Activated T-helper 17 cell treated with anti-CD3 and anti-CD28 coated beads, Interleukin-2, amount 50 U/mL, for 72 hours (primary cell): ENCODE measurements around the gene WNT11. TPM values are rescaled to one million over a fixed set of nuclear protein-coding genes. Genes with fewer than 3 reads are reported as not detected.

Source experiments
- ATAC-seq: fragments of 150-1000 bp; cut with Tn5 transposase; replicated peaks from 2 replicates; pipeline ENCODE4 v1.10.0; 2021; ENCODE audit warnings: mild to moderate bottlenecking, moderate library complexity
- H3K27ac Mint-ChIP-seq: one replicate; pipeline ENCODE4 v1.8.0; 2022; ENCODE audit warnings: mixed read lengths
- H3K27me3 Mint-ChIP-seq: one replicate; pipeline ENCODE4 v1.8.0; 2022; ENCODE audit warnings: mixed read lengths
- H3K36me3 Mint-ChIP-seq: one replicate; pipeline ENCODE4 v1.8.0; 2022; ENCODE audit warnings: low read depth, mild to moderate bottlenecking, mixed read lengths
- H3K4me1 Mint-ChIP-seq: one replicate; pipeline ENCODE4 v1.8.0; 2022; ENCODE audit warnings: mixed read lengths
- H3K4me3 Mint-ChIP-seq: one replicate; pipeline ENCODE4 v1.8.0; 2022; ENCODE audit warnings: mild to moderate bottlenecking, mixed read lengths
- H3K9me3 Mint-ChIP-seq: one replicate; pipeline ENCODE4 v1.8.0; 2022; ENCODE audit warnings: mixed read lengths
- total RNA-seq, 2 donors: library from RNA; stranded (reverse); gene quantifications; one replicate each; pipeline ENCODE4 v1.2.3, GENCODE V29; 2022

Gene WNT11
- total RNA-seq, 2 donors from 2014 or later, result not detected

DNA sequence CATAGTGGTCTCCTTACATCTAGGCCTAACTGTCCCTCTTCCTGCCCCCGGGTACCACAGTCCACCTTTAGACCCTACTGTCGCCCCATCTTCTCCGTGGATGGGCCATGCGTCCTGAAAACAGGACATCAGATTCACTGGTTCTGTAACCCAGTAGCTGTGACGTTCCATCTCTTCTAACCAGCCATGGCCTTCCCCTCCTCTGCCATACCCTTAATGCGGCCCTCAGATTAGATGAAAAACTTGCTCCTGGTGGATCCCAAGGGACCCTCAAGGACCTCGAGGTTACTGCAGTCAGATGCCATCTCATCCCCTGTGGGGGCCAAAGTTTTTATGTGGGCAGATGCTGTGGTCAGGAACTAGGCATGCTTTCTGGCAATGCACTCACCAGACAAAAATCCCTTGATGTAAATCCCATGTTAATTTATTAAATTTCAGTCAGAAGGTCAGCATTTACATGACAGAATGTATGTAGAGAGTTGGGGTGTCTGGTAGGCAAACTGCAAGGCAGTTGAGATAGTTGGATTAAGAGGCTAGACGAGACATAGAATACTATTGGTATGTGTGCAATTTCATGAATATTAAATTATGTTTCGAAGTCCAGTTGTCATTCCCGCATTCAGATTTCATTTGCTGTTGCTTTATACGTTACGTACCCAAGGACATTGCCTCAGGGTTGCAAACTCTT lies 64.3 kb downstream of the WNT11 start:
- Mint-ChIP-seq H3K27me3 (no peaks in the 10 kb centered on the region), H3K4me3 (no peak overlapping the region), H3K27ac (no peak overlapping the region), H3K4me1 (no peaks in the 10 kb centered on the region), H3K36me3 (peaks cover 34% of the 10 kb centered on the region), H3K9me3 (no peaks in the 10 kb centered on the region)
- ATAC-seq, result no peak

DNA sequence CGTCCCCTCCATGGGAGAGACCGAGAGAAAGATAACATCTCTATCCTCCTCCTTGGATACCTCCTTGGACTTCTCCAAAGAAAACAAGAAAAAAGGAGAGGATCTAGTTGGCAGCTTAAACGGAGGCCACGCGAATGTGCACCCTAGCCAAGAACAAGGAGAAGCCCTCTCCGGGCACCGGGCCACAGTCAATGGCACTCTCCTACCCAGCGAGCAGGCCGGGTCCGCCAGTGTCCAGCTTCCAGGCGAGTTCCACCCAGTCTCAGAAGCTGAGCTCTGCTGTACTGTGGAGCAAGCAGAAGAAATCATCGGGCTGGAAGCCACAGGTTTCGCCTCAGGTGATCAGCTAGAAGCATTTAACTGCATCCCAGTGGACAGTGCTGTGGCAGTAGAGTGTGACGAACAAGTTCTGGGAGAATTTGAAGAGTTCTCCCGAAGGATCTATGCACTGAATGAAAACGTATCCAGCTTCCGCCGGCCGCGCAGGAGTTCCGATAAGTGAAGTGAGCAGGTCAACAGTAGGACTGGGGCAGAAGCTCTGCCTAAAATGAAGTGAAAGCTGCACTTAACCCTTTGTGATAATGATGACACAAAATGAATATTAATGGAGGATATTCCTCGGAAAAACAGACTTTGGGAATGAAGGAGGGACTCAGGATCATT lies 65.3 kb downstream of the WNT11 start:
- H3K4me3 Mint-ChIP-seq, result no peak overlapping the region
- no peak overlapping the region for H3K27ac Mint-ChIP-seq
- no peaks in the 10 kb centered on the region for H3K4me1 Mint-ChIP-seq
- H3K27me3 Mint-ChIP-seq, result no peaks in the 10 kb centered on the region
- peaks cover 36% of the 10 kb centered on the region for H3K36me3 Mint-ChIP-seq
- ATAC-seq, result no peak
- H3K9me3 Mint-ChIP-seq, result no peaks in the 10 kb centered on the region

DNA sequence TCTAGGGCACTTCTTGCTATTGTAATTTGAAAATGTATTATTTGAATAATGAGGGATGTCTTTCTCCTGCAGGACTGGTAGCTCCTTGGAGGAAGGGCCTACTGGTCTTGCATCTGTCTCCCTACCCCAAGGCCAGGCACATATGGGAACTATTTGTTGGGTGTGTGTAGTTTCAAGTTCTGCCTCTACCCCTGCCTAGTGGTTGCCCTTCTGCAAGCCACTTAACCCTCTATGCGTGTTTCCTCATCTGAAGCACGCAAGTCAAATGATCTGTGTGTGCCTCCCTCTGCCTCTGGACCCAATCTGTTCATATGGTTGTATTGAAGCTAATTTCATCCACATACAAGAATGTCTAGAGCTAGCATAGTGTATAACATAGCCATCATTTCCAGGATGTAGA lies 67.0 kb downstream of the WNT11 start:
- Mint-ChIP-seq H3K4me1 (no peaks in the 10 kb centered on the region), H3K4me3 (no peak overlapping the region), H3K27me3 (no peaks in the 10 kb centered on the region), H3K9me3 (no peaks in the 10 kb centered on the region), H3K27ac (peak overlapping the region; percentile 12), H3K36me3 (peaks cover 42% of the 10 kb centered on the region)
- no peak for ATAC-seq

Other genes starting within 250 kb of the WNT11 start
- 10 to 100 TPM; 25.5 to 39.6 TPM for gene THAP12, start 174.6 kb upstream of the WNT11 start, total RNA-seq
- gene GVQW3, start 174.8 kb upstream of the WNT11 start, total RNA-seq, result 1 to 10 TPM; 1.6 to 2.5 TPM
- 10 to 100 TPM; 30.3 to 52.1 TPM for gene EMSY, start 238.5 kb upstream of the WNT11 start, total RNA-seq